Pancreas (tissue), 10 donors: ENCODE measurements around the gene SNN. TPM values are rescaled to one million over a fixed set of nuclear protein-coding genes. Genes with fewer than 3 reads are reported as not detected.

Experiments
- ATAC-seq, 4 donors: fragments of 200-7000 bp; cut with Tn5 transposase; one replicate each; pipeline versions ENCODE4 v1.8.0 to v1.9.1; 2020; ENCODE audit warnings: mild to moderate bottlenecking in 4 of 4, moderate library complexity in 4 of 4
- DNase-seq, 6 donors: peaks; one replicate each; pipeline ENCODE4 v3.0.0-alpha.2; 2020
- FAIRE-seq: peaks from 2 replicates; lab custom pipeline; 2012; peaks lifted over from hg19 to GRCh38; lab: Jason Lieb, UNC
- H3K27ac ChIP-seq, 4 donors: fragments of 200-600 bp; sonication (generic); 1 replicate in 3 of 4; 2 replicates in 1 of 4; pipeline versions ENCODE4 v1.5.0 to v1.8.0; 2020
- H3K27me3 ChIP-seq, 4 donors: fragments of 200-600 bp; one replicate each; pipeline ENCODE4 v1.8.0; 2021
- H3K36me3 ChIP-seq, 3 donors: fragments of 200-600 bp; sonication (generic) in 1 of 3; one replicate each; pipeline versions ENCODE4 v1.5.0 to v1.8.0; 2020 to 2021
- H3K4me1 ChIP-seq, 3 donors: fragments of 200-600 bp; one replicate each; pipeline ENCODE4 v1.8.0; 2021
- H3K4me3 ChIP-seq, 4 donors: fragments of 200-600 bp; sonication (generic) in 2 of 4; one replicate each; pipeline versions ENCODE4 v1.5.0 to v1.8.0; 2020 to 2021
- H3K9me3 ChIP-seq, 4 donors: fragments of 200-600 bp; one replicate each; pipeline ENCODE4 v1.8.0; 2021
- CTCF ChIP-seq, 4 donors: fragments of 200-600 bp; sonication (generic) in 3 of 4; IDR thresholded peaks; one replicate each; pipeline versions ENCODE4 v1.5.0 to v1.8.0; 2021; ENCODE audit warnings: antibody characterized with exemption in 4 of 4
- WGBS, 2 donors: extraction: QIAGEN DNeasy Blood & Tissue Kit; methylation state at CpG; one replicate each; pipeline ENCODE4 v1.1.7; 2013; 5-methylcytosine and 5-hydroxymethylcytosine counted together
- intact Hi-C, 3 donors: fragments of 100-400 bp; cut with DNase I; formaldehyde crosslinking; loops; one replicate each; pipeline versions ENCODE4 v1.11.1 to v1.14.2; 2022
- polyA plus RNA-seq, 2 donors: library from polyadenylated mRNA; stranded (reverse); fragments of 200-250 nt; gene quantifications; one replicate each; pipeline ENCODE4 v1.2.3, GENCODE V29; 2013
- total RNA-seq, 6 donors: library from RNA; stranded (reverse); fragmentation: NEBNext Ultra II Directional in 4 of 6; extraction: Animal tissue kit (Norgen Biotek cat#: 25700) in 4 of 6; gene quantifications; one replicate each; pipeline versions ENCODE4 v1.2.1 to v1.2.4, GENCODE V29; 2021 to 2023
- donor health status: healthy with polysubstance abuse.
- donor health status: DM: no; HTN: no; CAD: no; lungs with moderate emphysema.
- donor health status: DM: no; HTN: no; CAD: no.
- donor health status: control.
- donor health status: control.
- donor health status: Bipolar disorder and iron deficiency.
- donor health status: DM: yes; HTN: yes; CAD: no.
- donor health status: DM: no; HTN: no; CAD: no.
- donor health status: DM: no; HTN: no; CAD: no.
- donor health status: DM: yes; HTN: yes; CAD: no.

Gene SNN
- total and polyA plus RNA-seq, 8 donors = 3.9 to 10.6 (median 4.5) TPM

- ATAC-seq = no peak
- intact Hi-C loops = no loop called here
- TF ChIP-seq CTCF (IDR thresholded peaks at IDR 0.05) = no peak
- H3K4me1 ChIP-seq = peaks cover 4 to 15% (median 8%) of the 10 kb centered on the region in 3 donors
- no peaks in the 10 kb centered on the region for H3K27me3 ChIP-seq
- WGBS, 2 donors = 92 to 94% methylated on average over 6 of the region's 6 CpGs
- H3K4me3 ChIP-seq = no peak overlapping the region
- no peak for DNase-seq
- FAIRE-seq = no peak
- H3K27ac ChIP-seq = no peak overlapping the region
- H3K36me3 ChIP-seq = no peaks in the 10 kb centered on the region
- H3K9me3 ChIP-seq = no peaks in the 10 kb centered on the region
Measured at GRCh38 chr16:11634312-11634711, 33.9 kb upstream of the SNN start.

GRCh38 chr16:11635113-11635652 is 33.1 kb upstream of the SNN start:
- no peak for ATAC-seq
- Histone ChIP-seq H3K27me3 (no peaks in the 10 kb centered on the region), H3K36me3 (no peaks in the 10 kb centered on the region), H3K4me3 (no peak overlapping the region), H3K9me3 (no peaks in the 10 kb centered on the region), H3K4me1 (peaks cover 0 to 14% (median 8%) of the 10 kb centered on the region in 3 donors), H3K27ac (no peak overlapping the region)
- DNase-seq = no peak
- no peak for FAIRE-seq
- WGBS, 2 donors = 90 to 92% methylated on average over 10 of the region's 10 CpGs
- intact Hi-C loops = no loop called here
- no peak for TF ChIP-seq CTCF (IDR thresholded peaks at IDR 0.05)

- ATAC-seq = no peak
- peak overlapping the region in 2 of 4 donors; percentile 21 to 57 for H3K27ac ChIP-seq
- intact Hi-C loops = no loop called here
Measured at GRCh38 chr16:11635679-11636171, 32.5 kb upstream of the SNN start.

GRCh38 chr16:11636172-11636721 is 32.0 kb upstream of the SNN start:
- H3K9me3 ChIP-seq = no peaks in the 10 kb centered on the region
- FAIRE-seq (no peak), DNase-seq (peak in 4 of 6 donors; percentile 34 to 70 (median 62)), ATAC-seq (peak; percentile 48 to 73 (median 66))
- H3K27ac ChIP-seq = peak overlapping the region in 2 of 4 donors; percentile 21 to 57
- 18 to 20% methylated on average over 14 of the region's 14 CpGs for WGBS, 2 donors
- H3K27me3 ChIP-seq = no peaks in the 10 kb centered on the region
- H3K36me3 ChIP-seq = no peaks in the 10 kb centered on the region
- H3K4me3 ChIP-seq = no peak overlapping the region
- TF ChIP-seq CTCF (IDR thresholded peaks at IDR 0.05) = no peak
- intact Hi-C loops = no loop called here
- peaks cover 5 to 21% (median 16%) of the 10 kb centered on the region in 3 donors for H3K4me1 ChIP-seq

More at GRCh38 chr16:11635679-11636171, 32.5 kb upstream of the SNN start:
- 75% methylated on average over 12 of the region's 12 CpGs for WGBS, 2 donors
- peaks cover 0 to 16% (median 10%) of the 10 kb centered on the region in 3 donors for H3K4me1 ChIP-seq
- no peaks in the 10 kb centered on the region for H3K27me3 ChIP-seq
- no peaks in the 10 kb centered on the region for H3K9me3 ChIP-seq
- no peak for TF ChIP-seq CTCF (IDR thresholded peaks at IDR 0.05)
- FAIRE-seq (no peak), DNase-seq (no peak)
- H3K36me3 ChIP-seq = no peaks in the 10 kb centered on the region
- no peak overlapping the region for H3K4me3 ChIP-seq

- H3K9me3 ChIP-seq = no peaks in the 10 kb centered on the region
- FAIRE-seq (no peak), DNase-seq (no peak), ATAC-seq (no peak)
- no peak overlapping the region for H3K27ac ChIP-seq
- no peak for TF ChIP-seq CTCF (IDR thresholded peaks at IDR 0.05)
- no peaks in the 10 kb centered on the region for H3K27me3 ChIP-seq
- no peaks in the 10 kb centered on the region for H3K36me3 ChIP-seq
- intact Hi-C loops = no loop called here
- peaks cover 5 to 25% (median 17%) of the 10 kb centered on the region in 3 donors for H3K4me1 ChIP-seq
- H3K4me3 ChIP-seq = no peak overlapping the region
- 66 to 80% methylated on average over 5 of the region's 5 CpGs for WGBS, 2 donors
Measured at GRCh38 chr16:11637320-11637719, 30.9 kb upstream of the SNN start.
